ENCODE data around the gene ALDH6A1.

The ALDH6A1 gene

GRCh38 chr14:74049876-74050495 is 34.3 kb downstream of the ALDH6A1 start:
- no peak for DNase-seq (ENCODE audit: low read depth in 2 of 3, low spot score in 1 of 3)

- no peak for DNase-seq (ENCODE audit: low read depth in 2 of 3, low spot score in 1 of 3)
These were observed 36.0 kb downstream of the ALDH6A1 start for GRCh38 chr14:74048281-74048680.

GRCh38 chr14:74045522-74045921 is 38.7 kb downstream of the ALDH6A1 start:
- DNase-seq (ENCODE audit: low read depth in 2 of 3, low spot score in 1 of 3), result no peak

GRCh38 chr14:74042296-74042695 is 42.0 kb downstream of the ALDH6A1 start:
- DNase-seq (ENCODE audit: low read depth in 2 of 3, low spot score in 1 of 3), result no peak

- DNase-seq (ENCODE audit: low read depth in 2 of 3, low spot score in 1 of 3), result peak in 1 of 3 donors; percentile 39
These were observed 46.0 kb downstream of the ALDH6A1 start for GRCh38 chr14:74038020-74038859.

GRCh38 chr14:74035556-74035955 is 48.7 kb downstream of the ALDH6A1 start:
- DNase-seq (ENCODE audit: low read depth in 2 of 3, low spot score in 1 of 3), result no peak

GRCh38 chr14:74034572-74034971 is 49.7 kb downstream of the ALDH6A1 start:
- no peak for DNase-seq (ENCODE audit: low read depth in 2 of 3, low spot score in 1 of 3)

- DNase-seq (ENCODE audit: low read depth in 2 of 3, low spot score in 1 of 3), result no peak
These were observed 55.1 kb downstream of the ALDH6A1 start for GRCh38 chr14:74029136-74029535.

- DNase-seq (ENCODE audit: low read depth in 2 of 3, low spot score in 1 of 3), result no peak
These were observed 61.9 kb downstream of the ALDH6A1 start for GRCh38 chr14:74022346-74022745.

- no peak for DNase-seq (ENCODE audit: low read depth in 2 of 3, low spot score in 1 of 3)
These were observed 64.7 kb downstream of the ALDH6A1 start for GRCh38 chr14:74019408-74020137.

GRCh38 chr14:74018586-74019407 is 65.5 kb downstream of the ALDH6A1 start, which contains the start of the genes BBOF1 and ENTPD5:
Gene BBOF1, plus strand, starts transcription at chr14:74019349. Its CDS starts 130 bp downstream, at chr14:74019479.
Gene ENTPD5, minus strand, starts transcription at chr14:74019288. Its CDS starts 31,186 bp downstream, at chr14:73988102.
- peak; percentile 53 to 78 (median 68) for DNase-seq (ENCODE audit: low read depth in 2 of 3, low spot score in 1 of 3)

- peak in 1 of 3 donors; percentile 7 for DNase-seq (ENCODE audit: low read depth in 2 of 3, low spot score in 1 of 3)
These were observed 66.1 kb downstream of the ALDH6A1 start for GRCh38 chr14:74018174-74018585.

- DNase-seq (ENCODE audit: low read depth in 2 of 3, low spot score in 1 of 3), result no peak
These were observed 68.3 kb downstream of the ALDH6A1 start for GRCh38 chr14:74015963-74016362.

GRCh38 chr14:74015176-74015575 is 69.1 kb downstream of the ALDH6A1 start:
- no peak for DNase-seq (ENCODE audit: low read depth in 2 of 3, low spot score in 1 of 3)

GRCh38 chr14:74014299-74014698 is 70.0 kb downstream of the ALDH6A1 start:
- DNase-seq (ENCODE audit: low read depth in 2 of 3, low spot score in 1 of 3), result no peak

- DNase-seq (ENCODE audit: low read depth in 2 of 3, low spot score in 1 of 3), result no peak
These were observed 75.3 kb downstream of the ALDH6A1 start for GRCh38 chr14:74008843-74009499.
